Right lobe of liver (tissue), 4 donors: ENCODE data around the gene TOR2A.
"Not testable (repeated sequence)": the region's sequence is repeated elsewhere in the genome, so short reads cannot be mapped to it uniquely, and the experiment has no call there.

Source experiments
- POLR2A ChIP-seq: fragments of 450-650 bp; IDR thresholded peaks from one replicate; pipeline ENCODE4 v1.6.1; 2017; ENCODE audit warnings: antibody characterized with exemption, mild to moderate bottlenecking
- TF ChIP-seq, protein P1 (sequence below), 4 donors: fragments of 200-600 bp in 3 of 4; fragments of 450-650 bp in 1 of 4; IDR thresholded peaks; one replicate each; pipeline versions ENCODE4 v1.5.1 to v1.8.0; 2016 to 2022; ENCODE audit warnings: antibody characterized with exemption in 4 of 4, mild to moderate bottlenecking in 2 of 4
- donor health status: DM: no; HTN: no; CAD: no.
- donor health status: DM: no; HTN: no; CAD: no.
- donor health status: DM: no; HTN: yes; CAD: no.

DNA sequence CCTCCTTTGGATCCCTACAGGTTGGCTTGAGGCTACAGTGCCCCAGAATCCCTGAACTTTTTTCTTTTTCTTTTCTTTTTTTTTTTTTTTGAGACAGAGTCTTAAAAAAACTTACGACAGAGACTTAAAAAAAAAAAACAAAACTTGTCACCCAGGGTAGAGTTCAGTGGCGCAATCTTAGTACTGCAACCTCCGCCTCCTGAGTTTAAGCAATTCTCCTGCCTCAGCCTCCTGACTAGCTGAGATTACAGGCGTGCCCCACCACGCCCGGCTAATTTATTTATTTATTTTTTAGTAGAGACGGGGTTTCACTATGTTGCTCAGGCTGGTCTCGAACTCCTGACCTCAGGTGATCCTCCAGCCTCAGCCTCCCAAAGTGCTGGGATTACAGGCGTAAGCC, 45.8 kb upstream of the TOR2A start:
- TF ChIP-seq, protein P1, sequence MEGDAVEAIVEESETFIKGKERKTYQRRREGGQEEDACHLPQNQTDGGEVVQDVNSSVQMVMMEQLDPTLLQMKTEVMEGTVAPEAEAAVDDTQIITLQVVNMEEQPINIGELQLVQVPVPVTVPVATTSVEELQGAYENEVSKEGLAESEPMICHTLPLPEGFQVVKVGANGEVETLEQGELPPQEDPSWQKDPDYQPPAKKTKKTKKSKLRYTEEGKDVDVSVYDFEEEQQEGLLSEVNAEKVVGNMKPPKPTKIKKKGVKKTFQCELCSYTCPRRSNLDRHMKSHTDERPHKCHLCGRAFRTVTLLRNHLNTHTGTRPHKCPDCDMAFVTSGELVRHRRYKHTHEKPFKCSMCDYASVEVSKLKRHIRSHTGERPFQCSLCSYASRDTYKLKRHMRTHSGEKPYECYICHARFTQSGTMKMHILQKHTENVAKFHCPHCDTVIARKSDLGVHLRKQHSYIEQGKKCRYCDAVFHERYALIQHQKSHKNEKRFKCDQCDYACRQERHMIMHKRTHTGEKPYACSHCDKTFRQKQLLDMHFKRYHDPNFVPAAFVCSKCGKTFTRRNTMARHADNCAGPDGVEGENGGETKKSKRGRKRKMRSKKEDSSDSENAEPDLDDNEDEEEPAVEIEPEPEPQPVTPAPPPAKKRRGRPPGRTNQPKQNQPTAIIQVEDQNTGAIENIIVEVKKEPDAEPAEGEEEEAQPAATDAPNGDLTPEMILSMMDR (IDR thresholded peaks at IDR 0.05) = not testable (repeated sequence)
- TF ChIP-seq POLR2A = not testable (repeated sequence)
